ENCODE measurements around the gene SP9. TPM values are rescaled to one million over a fixed set of nuclear protein-coding genes. Genes with fewer than 3 reads are reported as not detected.

The SP9 gene
- total RNA-seq: not detected

GRCh38 chr2:174334781-174335251, at the start of gene SP9:
Gene SP9, plus strand, starts transcription at chr2:174334954. Its CDS starts 139 bp downstream, at chr2:174335093.
- peaks cover 0 to 18% of the 10 kb centered on the region in 2 donors for H3K4me1 ChIP-seq
- H3K36me3 ChIP-seq: no peaks in the 10 kb centered on the region
- no peaks in the 10 kb centered on the region for H3K9me3 ChIP-seq
- intact Hi-C loops (cut with DNase I; ENCODE audit: low total_unique reads): no loop called here
- peak within 1 kb of the TSS in 1 of 2 donors; percentile 9 for H3K4me3 ChIP-seq
- peaks cover 79 to 92% of the 10 kb centered on the region in 2 donors for H3K27me3 ChIP-seq
- H3K27ac ChIP-seq: no peak within 1 kb of the TSS
- no peak for TF ChIP-seq CTCF (IDR thresholded peaks at IDR 0.05)
- peak in 1 of 2 donors; percentile 18 for TF ChIP-seq POLR2A (IDR thresholded peaks at IDR 0.05)
- no peak for DNase-seq

- Histone ChIP-seq H3K27ac (no peak overlapping the region), H3K9me3 (no peaks in the 10 kb centered on the region), H3K4me1 (no peaks in the 10 kb centered on the region), H3K4me3 (no peak overlapping the region), H3K36me3 (no peaks in the 10 kb centered on the region), H3K27me3 (peaks cover 0 to 6% of the 10 kb centered on the region in 2 donors)
- no peak for TF ChIP-seq CTCF (IDR thresholded peaks at IDR 0.05)
- TF ChIP-seq POLR2A (IDR thresholded peaks at IDR 0.05): no peak
- DNase-seq: no peak
- intact Hi-C loops (cut with DNase I; ENCODE audit: low total_unique reads): no loop called here
Observed at GRCh38 chr2:174286172-174286571, 48.6 kb upstream of the SP9 start.

DNA sequence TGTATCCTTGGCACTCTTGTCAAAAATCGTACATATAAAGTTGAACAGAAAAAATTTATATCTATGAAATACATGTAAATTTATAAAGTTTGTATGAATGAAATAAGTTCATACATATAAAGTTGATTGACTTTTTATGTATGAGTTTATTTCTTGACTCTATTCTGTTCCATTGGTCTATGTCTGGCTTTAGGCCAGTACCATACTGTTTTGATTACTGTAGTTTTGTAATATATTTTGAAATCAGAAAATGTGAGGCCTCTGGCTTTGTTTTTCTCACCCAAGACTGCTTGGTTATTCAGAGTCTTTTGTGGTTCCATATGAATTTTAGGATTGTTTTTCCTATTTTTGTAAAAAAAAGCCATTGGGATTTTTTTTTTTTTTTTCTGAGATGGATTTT, 41.8 kb upstream of the SP9 start:
- Histone ChIP-seq H3K4me1 (no peaks in the 10 kb centered on the region), H3K36me3 (no peaks in the 10 kb centered on the region), H3K4me3 (no peak overlapping the region), H3K9me3 (no peaks in the 10 kb centered on the region), H3K27ac (no peak overlapping the region), H3K27me3 (no peaks in the 10 kb centered on the region)
- no peak for DNase-seq
- TF ChIP-seq POLR2A (IDR thresholded peaks at IDR 0.05) (no peak), CTCF (IDR thresholded peaks at IDR 0.05) (no peak)
- intact Hi-C loops (cut with DNase I; ENCODE audit: low total_unique reads): no loop called here

GRCh38 chr2:174300114-174300513, 34.6 kb upstream of the SP9 start:
- no peaks in the 10 kb centered on the region for H3K9me3 ChIP-seq
- DNase-seq: no peak
- no peak overlapping the region for H3K4me3 ChIP-seq
- no peak overlapping the region for H3K27ac ChIP-seq
- intact Hi-C loops (cut with DNase I; ENCODE audit: low total_unique reads): no loop called here
- no peaks in the 10 kb centered on the region for H3K36me3 ChIP-seq
- H3K27me3 ChIP-seq: no peaks in the 10 kb centered on the region
- TF ChIP-seq CTCF (IDR thresholded peaks at IDR 0.05) (no peak), POLR2A (IDR thresholded peaks at IDR 0.05) (no peak)
- H3K4me1 ChIP-seq: no peaks in the 10 kb centered on the region

DNA sequence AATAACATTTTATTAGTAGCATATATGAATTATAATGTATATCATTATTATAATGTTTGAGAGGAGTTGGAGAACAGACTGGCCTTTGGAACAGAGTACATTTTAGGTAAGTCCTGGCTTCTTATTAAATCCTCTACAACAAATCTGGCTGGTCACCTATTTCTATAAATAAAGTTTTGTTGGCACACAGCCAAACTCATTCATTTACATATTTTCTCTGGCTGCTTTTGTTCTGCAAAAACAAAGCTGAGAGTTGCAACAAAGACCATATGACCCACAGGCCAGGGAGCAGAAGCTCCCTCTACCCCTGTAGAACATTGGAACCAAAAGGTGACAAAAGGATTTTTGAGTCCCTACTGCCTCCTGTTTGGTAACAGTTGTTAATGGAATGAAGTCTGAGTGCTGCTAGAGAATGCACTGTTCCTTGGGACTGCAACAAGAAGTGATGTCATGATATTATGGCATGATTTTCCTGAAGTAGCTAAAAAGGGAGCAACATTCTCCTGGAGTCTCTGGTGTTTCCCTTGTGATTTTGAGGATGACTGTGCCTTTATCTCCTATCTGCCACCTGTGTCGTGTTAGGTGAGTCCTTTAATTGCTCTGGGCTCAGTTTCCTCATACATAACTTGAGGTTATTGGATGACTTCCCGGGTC, 22.0 kb upstream of the SP9 start:
- TF ChIP-seq POLR2A (IDR thresholded peaks at IDR 0.05) (no peak), CTCF (IDR thresholded peaks at IDR 0.05) (no peak)
- no peaks in the 10 kb centered on the region for H3K27me3 ChIP-seq
- no peaks in the 10 kb centered on the region for H3K4me1 ChIP-seq
- H3K4me3 ChIP-seq: no peak overlapping the region
- DNase-seq: no peak
- intact Hi-C loops (cut with DNase I; ENCODE audit: low total_unique reads): no loop called here
- no peak overlapping the region for H3K27ac ChIP-seq
- no peaks in the 10 kb centered on the region for H3K36me3 ChIP-seq
- no peaks in the 10 kb centered on the region for H3K9me3 ChIP-seq
